MV-4-11 (cell line): ENCODE data around the gene SHANK2.

Source experiments
- DNase-seq: peaks from one replicate; lab custom pipeline; 2025; lab: John Stamatoyannopoulos, UW

Gene SHANK2

DNA sequence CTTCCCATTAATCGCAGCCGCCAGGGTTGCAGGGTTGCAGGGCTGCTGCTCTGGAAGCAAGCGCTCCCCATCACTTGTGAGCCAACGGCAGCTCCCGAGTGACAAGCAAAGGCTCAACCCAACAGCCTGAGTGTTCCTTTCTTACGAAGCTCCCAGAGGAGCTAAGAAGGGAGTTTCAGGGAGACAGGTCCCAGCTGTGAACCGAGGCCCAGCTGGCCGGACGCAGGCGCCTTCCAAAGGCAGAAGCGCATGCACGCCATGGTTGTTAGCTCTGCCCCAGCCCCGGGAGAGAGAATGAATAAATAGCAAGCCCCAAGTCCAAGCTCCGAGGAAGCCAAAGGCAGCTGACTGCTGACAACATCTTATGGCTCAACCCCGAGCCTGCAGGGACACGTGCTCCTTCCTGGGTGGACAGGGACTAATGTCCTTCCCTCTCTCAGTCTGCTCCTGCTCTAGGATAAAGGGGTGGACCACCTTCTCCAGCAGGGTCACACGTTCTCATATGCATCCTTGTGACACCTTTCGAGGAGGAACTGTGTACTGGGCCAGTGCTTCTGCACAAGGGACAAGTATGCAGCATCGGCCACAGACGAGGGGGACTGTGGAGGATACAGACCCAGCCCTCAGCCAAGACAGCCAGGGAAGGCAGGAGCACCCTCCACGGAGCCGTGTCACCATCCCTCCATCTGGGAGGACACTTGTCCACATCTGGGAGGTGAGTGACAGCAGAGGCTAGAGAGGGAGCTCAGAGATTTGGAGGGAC, 29.9 kb downstream of the SHANK2 start:
- no peak for DNase-seq

DNA sequence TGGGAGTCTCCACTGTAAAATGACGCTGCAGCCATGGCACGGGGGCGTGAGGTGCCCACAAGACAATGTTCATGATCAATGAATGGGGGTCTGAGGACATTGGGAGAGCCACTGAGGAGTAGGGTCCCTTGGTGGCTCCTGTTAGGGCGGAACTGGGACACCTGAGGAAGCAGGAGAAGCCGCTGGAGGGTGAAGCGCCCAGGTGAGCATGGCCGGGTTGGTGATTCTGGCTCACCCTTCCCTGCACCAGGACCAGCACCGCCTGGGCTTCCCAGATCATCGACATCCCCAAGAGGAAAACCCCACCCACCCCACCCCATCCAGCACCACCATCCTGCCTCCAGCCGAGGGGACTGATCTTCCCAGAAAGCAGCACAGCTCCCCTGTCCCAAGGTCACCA, 30.6 kb downstream of the SHANK2 start:
- DNase-seq = no peak

DNA sequence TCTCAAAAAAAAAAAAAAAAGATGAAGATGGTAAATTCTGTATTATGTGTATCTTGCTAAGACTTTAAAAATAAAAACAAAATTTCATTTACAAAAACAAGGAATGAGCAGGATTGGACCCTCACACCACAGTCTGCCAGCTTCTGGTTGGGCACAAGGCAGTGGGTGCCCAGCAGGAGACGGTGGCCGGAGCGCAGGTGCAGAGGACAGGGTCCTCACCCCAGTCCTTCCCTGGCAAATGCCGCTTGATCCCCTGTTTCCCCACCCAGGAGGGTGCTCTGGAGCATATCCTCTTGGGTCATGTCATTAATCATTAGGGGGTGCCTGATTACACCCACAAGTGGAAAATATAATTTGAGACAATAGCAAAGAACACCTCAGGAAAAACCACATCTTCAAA, 31.2 kb downstream of the SHANK2 start:
- DNase-seq = no peak

DNA sequence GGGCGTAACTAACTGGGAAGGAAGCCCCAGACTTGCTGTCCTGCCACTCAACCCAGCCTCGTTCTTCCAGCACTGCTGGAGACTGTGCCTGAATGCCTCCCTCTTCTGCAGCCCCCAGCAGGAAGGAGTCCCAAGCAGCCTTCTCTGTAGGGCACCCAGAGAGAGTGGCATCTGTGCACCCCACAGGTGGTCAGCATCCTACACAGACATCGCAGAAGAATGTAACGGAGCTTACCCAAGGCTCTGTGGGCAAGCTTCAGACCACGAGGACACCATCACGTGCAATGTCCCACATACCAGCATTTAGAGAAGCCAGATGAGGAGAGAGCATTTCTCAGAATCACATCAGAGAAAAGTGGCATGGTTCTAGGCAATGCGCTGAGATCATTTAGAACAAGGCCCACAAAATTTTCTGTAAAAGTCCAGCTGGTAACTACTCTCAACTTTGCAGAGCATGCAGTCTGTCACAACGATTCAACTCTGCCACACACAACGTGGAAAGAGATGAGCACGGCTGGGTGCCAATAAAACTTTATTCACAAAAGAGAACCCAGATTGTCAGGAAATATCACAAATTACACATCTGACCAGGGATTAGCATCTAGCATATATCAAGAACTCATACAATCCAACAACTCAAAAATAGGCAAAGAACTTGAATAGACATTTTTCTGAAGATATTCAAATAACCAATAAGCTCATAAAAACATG, 33.4 kb downstream of the SHANK2 start:
- DNase-seq = no peak

DNA sequence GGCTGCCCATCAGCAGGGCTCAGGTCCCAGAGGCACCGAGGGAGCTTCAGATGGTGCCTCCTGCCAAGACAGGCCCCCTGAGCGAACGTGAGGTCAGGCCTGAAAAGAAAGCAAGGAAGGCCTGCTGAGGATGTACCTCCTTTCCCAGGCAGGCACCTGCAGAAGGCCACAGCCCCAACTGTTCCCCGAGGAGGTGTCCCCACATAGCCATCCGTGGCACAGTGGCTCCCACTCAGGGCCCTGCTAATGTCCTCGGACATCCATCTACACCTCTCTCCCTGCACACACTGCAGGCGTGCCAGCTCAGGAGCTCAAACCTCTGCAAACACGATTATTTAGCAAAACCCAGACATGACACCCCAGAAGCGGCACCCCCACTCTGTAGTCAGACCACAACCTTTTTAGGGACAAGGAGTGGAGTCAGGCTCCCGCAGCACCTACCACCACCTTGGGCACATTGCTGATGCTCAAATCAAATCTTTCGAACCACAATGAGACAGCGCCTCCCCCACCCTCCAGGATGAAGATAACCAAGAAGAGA, 36.9 kb downstream of the SHANK2 start:
- DNase-seq = no peak

DNA sequence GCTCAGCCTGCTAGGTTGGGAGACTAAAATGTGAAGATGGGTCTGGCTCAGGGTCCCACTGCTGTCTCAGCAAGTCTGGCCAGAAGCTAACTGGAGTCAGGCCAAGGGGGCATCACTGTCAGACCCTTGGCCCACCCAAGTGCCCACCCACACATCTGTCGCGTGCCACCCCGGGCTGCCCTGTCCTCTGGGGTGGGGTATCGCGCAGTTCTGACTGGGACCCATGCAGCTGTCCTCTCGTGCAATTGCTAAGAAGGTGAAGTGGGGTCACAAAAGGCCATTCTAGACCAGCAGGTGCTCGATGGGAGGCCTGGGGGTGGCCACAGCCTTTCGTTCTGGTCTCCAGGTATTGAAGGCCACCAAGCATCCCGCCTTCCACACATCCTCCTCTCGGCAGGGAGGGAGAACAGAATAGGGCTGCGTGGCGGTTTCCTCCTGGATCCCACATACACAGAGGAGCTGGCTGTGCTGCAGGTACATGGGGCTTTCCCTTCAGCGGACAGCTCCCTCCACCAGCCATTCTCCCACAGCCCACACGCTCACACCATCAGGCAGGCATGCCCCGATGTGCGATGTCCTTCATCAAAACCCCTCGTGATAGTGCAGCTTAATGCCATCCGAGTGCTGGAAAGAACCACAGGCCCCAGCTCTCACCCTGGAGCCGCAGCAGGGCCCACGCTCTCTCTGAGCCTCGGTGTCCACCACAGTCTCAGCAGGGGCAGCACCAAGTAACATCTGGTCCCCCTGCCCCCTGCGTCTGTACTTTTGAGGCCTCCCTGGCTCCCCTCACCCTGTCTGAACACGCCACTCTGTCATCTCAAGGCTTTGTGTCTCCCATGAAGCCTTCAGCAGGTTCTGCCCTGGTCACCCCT, 37.6 kb downstream of the SHANK2 start:
- DNase-seq = no peak

DNA sequence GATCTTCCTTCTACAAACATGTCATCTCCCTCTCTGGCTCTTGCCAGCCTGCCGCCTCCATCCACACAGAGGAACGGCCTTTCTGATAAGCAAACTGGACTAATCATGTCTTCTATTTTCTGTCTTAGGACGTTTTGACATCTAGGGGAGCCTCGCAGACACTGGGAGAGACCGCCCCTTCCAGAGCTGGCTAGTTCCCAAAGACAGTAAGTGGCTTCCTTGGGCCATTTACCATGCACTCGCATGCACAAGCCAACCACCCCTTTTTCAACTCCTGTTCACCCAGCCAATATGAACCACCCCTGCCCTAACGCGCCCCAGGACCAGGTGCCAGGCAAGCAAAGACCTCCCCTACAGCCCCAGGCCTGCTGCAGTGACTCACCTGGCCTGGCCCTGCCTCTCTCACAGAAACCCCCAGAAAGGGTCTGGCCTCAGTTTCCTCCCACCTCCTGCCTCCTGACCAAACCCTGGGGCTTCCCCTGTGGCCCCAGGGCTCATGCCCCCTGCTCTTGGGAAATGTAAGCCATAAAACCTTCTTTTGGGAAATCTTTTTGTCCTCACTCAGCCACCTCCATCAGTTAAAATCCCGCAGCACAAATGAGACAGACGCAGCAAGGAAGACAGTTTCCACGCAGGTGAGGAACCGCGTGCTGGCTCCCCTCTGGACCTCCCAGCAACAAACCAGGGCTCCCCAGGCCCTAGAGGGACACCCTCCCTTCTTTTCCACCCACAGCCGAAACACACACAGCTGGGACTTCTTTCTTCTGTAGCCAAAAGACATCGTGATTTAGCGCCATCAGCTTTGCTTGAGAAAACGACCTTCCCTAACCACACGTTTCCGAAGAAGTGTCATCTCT, 38.5 kb downstream of the SHANK2 start:
- no peak for DNase-seq

DNA sequence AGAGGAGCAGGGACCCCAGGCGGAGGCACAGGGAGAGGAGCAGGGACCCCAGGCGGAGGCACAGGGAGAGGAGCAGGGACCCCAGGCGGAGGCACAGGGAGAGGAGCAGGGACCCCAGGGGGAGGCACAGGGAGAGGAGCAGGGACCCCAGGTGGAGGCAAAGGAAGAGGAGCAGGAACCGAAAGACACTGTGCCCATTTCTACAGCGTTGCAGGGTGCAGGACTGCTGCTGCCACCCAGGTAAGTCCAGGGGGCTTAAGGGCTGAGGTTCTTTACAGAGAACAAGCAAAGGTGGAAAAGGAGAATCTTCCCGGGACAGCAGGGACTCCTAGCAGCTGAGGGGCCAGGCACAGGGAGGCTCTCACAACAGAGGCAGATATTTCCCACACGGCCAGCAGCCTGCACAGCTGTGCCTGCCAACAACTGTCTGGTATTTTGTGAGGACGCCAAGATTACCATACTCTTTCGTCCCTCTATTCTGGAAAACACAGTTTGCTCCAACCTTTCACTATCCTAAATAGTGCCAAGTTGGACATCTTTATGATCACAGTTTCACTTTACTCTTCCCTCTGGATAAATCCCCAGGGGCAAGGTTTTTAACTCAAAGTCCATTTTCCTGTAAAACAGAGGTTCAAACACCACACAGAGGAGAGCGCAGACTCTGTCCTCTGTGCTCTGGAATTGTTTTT, 39.4 kb downstream of the SHANK2 start:
- DNase-seq = no peak

DNA sequence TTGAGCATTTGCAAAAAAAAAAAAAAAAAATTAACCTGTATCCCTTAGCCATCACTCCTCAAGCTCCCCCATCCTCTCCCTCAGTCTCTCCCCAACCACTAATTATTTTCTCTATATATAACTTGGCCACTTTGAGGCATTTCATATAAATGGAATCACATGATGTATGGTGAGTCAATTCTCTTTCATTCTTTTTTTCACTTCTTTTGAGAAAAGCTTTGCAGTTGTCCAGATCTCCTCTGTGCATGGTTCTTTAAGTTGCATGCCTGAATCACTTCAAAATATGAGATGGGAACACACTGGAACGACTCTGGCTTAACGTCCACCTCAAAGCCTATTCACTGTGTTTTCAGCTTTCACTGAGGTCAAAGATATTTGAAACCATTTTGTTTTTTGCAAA, 40.7 kb downstream of the SHANK2 start:
- no peak for DNase-seq

DNA sequence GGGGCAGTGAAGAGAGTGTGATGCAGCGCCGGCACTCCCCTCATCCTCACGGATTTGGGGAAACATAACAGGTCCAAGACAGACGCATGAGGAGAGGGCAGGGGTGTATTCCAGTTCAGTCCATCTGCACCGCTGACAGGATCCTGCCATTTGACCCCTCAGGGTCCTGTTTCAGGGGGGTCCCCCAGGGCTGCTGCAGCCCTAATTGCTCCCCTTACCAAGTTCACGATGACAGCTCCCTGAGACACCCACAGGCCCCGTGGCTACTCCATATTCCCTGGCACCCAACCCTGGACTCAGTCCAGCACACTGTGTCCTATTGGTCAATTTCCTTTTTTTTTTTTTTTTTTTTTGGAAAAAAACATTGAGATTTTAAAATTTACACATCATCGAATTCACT, 41.5 kb downstream of the SHANK2 start:
- DNase-seq = no peak

DNA sequence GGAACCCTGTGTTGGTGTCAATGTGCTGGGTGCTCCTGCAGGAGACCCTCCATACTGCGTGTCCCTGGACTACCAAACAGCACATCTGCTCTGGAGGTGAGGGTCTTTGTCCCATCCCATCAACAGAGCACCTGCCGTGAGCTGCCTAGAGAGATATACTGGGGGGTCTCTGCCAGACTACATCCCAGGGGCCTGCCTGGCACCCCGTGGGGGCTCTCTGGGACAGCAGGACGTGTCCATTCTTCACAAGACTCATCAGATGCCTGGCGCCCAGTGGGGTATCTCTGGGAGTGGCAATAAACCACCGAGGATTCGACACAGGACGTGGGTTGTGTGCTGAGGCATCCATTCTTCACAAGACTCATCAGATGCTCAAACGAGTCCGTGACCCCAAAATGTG, 42.7 kb downstream of the SHANK2 start:
- no peak for DNase-seq

DNA sequence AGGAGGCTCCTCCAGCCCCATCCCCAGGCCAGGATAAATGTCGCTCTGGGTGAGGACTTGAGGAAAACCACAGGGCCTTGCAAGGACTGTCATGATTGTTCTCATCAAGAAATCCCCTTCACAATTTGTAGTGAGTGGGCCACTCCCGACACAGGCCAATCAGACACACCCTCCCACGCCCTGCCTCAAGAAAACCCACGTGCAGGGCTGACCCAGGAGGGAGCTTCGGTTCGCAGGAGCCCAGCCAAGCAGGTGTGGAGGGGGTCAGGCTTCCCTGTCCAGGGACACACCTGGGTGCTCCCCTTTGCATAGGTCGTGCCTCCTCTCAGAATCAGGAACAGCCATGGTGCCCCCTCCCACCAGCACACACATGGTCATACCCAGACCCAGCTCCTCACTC, 43.2 kb downstream of the SHANK2 start:
- no peak for DNase-seq

DNA sequence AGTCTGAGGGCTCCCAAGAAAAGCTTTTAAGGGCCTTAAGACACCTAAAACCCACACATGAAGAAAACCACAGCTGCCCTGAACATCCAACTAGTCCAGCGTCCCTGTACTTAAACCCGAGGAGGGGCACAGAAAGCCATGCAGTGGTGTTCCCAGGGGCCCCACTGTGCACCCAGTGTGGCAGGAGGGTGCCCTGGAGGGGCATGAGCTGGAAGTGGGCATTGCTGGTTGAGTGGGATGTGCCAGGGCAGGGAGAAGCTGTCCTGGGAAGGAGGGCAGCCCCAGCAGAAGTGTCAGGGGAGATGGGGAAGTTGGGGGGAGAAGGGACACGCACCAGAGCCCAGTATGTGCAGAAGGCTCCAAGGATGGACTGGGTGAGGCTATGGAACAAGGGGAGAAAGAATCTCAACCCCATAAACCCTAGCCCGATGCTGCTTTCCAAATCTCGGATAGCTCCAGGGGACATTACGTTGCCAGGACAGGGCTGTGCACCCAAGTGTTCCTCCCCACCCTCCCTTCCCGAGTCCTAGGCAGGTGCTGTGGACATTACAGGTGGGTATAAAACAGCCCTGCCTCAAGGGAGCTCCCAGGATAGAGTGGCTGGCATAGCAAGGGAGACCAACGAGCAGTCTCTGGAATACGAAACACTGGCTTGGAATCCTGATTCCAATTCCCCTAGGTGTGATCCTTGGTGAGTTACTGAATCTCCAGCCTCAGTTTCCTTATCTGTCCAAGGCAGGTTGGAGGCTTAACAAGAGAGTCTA, 44.2 kb downstream of the SHANK2 start:
- DNase-seq = no peak

DNA sequence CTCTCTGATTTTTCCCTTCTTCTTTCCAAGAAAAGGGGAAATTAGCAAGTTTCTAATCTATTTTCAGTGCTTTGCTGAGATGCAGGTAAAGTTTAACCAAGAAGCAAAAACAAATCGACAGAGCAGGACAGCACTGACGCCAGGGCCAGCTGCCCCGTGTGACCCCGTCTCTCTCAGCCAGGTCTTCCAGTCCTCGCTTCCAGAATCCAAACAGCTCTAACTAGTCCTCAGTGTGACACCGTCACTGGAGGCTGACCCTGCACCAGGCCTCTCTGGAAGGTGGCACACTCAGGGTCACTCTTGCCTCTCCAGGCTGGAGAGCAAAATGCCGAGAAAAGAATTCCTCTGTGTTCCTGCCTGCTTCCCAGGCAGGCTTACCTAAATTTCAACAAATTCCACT, 44.8 kb downstream of the SHANK2 start:
- DNase-seq = no peak

DNA sequence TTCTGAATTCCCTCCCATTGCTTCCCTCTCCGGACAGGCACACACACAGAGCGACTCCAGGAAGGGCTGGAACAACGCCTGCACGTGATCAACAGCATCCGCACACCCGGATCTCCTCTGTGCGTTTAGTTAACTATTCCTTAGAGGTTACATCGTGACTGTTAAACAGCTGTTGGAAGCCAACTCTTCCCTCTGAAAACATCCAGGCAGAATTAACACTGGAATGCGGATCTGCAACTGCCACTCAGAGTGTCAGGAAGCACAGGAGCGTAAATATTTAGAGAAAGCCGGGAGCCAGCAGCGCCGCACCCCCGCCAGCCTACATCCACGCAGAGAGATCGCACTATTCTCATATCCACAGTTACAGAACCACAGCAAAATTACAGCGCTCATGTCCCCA, 46.2 kb downstream of the SHANK2 start:
- no peak for DNase-seq

DNA sequence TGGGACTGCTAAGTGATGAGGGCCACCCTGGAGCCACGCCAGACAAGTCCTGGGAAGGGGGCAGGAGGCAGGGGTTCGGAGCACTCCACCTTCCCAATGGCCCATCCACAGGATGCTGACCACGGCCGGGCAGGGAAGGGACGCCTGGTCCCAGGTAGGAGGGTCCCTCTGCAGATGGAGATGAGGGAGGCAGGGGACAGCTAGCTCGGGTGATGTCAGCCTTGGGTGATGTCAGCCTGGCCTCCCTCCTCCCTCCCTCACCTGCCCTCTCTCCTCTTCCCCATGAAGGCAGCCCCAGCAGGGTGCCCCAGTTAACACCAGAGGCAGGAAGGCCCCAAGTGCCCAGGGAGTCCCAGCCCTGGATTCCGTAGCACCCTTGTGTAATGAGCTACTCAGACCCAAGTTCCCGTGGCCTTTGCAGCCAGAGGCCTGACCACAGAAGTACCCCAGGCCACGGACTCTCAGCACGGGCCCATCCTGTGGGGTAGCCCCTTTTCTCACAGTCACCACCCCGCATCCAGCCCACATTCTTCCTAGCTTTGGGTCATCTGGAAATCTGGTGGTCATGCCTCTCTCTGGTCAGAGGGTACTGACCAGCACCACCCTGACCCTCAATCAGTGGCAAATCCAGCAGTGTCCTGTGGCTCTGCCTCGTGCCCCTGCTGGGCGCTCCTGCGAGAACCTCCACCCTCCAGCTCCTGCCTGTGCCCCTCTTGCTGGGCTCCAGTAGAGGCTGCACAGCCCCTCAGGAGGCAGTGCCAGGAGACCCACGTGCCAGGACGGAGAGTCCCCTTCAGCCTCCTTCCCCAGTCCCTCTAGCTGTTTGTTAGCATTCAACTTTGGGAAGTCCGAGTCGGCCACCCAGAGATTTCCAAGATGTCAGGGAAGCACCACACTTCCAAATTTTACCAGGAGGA, 47.4 kb downstream of the SHANK2 start:
- no peak for DNase-seq

DNA sequence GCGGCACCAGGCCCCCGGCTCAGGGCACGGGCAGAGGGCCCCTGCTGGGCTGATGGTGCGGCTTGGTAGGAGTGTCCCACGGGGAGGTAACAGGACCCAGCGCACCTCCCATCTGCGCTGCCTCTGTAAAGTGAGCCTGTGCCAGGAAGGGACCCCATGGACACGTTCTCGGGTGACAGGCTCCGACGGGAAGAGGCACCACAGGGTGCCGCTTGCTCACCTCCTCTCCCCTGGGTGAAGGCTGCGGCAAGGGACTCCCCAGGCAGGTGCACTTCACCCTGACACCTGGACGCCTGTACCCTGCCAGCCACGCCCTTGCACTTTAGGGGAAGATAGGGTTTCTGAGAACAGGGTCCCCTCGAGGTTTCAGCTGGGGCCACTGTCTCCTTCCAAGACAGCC, 48.1 kb downstream of the SHANK2 start:
- DNase-seq = no peak

DNA sequence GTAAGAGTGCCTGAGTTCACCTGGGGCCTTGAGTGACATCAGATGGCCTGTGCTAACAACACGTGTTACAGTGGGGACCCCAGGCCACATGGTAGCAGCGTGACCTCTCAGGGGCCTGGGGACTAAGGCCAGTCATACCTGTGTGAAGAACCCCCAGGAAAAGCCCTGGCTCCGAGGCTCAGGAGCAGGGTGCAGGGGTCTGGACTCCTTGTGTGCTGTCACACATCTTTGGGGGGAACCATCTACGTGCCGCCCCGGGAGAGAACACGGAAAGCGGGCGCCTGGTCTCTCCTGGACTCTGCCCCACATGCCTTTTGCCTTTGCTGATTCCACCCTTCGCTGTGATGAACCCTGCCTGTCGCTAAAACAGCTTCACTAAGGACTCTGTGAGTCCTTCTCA, 48.7 kb downstream of the SHANK2 start:
- DNase-seq = no peak

DNA sequence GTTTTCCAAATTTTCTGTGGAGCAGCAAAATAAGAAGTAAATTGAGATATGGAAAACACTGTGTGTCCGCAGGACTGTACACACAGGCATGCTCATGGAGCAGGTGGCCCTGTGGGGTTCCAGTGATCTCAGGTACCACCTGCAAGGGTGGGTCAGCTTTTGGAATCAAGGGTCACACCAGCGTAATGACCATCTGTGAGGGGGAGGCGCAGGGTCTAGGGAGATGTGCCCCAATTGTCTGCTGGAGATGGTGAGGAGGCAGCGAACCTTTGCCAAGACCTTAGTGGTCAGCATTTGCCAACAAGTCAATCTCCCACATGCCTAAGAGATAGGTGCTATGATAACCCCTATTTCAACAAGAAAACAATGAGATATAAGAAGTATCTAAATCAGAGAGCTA, 49.4 kb downstream of the SHANK2 start:
- no peak for DNase-seq
